GM12872 (cell line): Measurements from ENCODE around the gene DOCK3.

Experiments used
- CTCF ChIP-seq: IDR thresholded peaks from 3 replicates; pipeline ENCODE4 v1.5.1; 2011; ENCODE audit warnings: low read depth, mild to moderate bottlenecking, low read length, moderate library complexity; ENCODE audit not compliant: insufficient read depth

The DOCK3 gene

DNA sequence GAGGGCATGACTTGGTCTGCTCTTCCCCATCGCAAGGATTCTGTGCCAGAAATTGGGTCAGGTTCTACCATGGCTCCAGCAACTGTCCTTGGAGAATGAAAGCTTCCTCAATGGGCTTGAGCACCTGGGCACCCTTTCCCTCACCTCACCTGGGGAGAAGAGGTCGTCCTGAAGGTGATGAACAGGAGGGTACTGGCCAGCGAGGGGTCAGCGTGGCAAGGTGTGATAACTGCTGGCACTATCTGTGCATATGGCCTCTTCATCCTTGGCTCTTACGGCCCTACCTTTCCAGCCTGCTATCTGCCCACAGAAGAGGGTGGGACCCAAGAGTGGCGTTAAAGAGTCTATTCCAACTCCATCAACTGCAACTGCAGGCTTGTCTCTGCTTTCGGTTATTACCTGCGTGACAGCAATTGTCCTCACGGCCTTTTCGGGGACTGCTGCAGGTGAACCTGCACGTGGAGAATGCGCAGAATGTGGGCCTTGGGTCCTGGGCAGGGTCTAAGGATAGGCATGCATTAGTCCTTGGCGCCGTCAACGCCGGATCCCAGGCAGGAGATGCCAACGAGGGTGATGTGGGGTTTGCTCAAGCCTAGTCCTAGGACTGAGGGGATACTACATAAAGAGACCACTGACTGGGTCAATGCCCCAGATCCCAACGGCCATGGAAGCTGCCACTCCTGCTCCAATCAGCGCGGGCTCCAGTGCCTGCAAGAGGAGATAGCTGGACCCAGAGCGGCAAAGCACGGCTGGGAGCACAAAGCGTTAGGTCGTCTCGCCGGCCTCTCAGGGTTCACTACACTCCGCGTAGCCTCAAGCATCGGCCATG is 715.7 kb downstream of the DOCK3 start:
- TF ChIP-seq CTCF: peak; percentile 95; the same call in 2 of the 3 replicates

- no peak; the same call in 2 of the 3 replicates for TF ChIP-seq CTCF
These were observed 716.4 kb downstream of the DOCK3 start, which contains the start of gene RBM15B for GRCh38 chr3:51391075-51391565. TSS of gene RBM15B (plus strand) at chr3:51391285. CDS start at chr3:51391400, 115 bp downstream.

GRCh38 chr3:51391566-51392354 is 717.0 kb downstream of the DOCK3 start:
- no peak for TF ChIP-seq CTCF

GRCh38 chr3:51392355-51393133 is 717.8 kb downstream of the DOCK3 start:
- no peak for TF ChIP-seq CTCF

GRCh38 chr3:51393134-51393495 is 718.4 kb downstream of the DOCK3 start:
- no peak for TF ChIP-seq CTCF

DNA sequence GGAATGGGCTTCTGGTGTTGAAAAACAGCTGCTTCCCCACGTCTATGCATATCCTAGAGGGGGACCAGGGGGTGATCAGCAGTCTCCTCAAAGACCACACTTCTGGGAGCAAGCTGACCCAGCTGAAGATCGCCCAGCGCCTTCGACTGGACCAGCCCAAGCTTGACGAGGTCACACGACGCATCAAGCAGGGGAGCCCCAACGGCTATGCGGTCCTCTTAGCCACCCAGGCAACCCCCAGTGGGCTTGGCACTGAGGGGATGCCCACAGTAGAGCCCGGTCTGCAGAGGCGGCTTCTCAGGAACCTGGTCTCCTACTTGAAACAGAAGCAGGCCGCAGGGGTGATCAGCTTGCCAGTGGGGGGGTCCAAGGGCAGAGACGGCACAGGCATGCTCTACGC is 718.8 kb downstream of the DOCK3 start:
- TF ChIP-seq CTCF: no peak
